Measurements from ENCODE around the gene MICAL3. TPM values are rescaled to one million over a fixed set of nuclear protein-coding genes. Genes with fewer than 3 reads are reported as not detected.
"Not testable (repeated sequence)": the region's sequence is repeated elsewhere in the genome, so short reads cannot be mapped to it uniquely, and the experiment has no call there.

The MICAL3 gene
- total RNA-seq, 1 experiment from 2014 or later: 15.2 TPM

DNA sequence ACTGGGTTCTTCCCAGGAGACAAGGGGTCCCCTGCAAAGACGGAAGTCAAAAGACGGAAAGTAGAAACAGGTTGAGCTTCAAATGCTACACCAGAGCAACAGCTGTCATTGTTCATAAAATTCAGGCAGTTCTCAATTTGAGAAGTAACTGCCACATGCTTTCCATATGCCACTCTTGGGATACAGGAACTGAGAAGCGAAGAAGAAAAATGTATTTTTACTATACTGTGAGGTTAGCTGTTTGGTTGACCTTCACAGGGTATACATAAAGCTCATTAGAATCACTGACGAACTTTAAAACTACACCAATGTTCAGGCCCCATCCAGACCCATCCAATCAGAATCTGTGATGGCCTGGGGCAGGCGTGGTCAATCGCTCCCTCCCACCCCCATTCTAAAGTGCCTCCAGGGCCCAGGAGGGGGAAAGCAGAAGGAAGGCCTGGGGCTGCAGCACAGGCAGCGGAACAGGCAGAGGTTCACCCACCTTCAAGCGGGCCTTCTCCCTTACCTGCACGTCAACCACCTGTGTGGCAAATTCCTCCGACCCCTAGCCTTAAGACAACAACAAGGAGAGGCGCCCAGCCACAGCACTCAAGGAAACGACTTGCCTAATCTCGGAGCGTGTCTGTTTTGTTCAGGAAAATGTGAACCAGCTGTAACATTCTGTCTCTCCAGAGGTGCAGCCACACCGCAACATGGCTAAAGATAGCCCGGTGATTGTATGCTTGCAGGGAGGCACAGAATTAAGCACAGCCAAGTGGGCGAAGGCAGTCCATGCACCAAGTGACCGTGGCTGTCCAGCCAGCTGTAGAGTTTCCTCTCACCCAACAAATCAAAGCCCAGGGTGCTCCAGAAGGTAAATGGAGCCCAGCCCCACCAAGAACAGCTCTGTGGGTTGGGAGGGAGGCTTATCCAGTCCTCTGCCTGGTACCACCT, 82.6 kb downstream of the MICAL3 start:
- DNase-seq (ENCODE audit: extremely low read depth, low read depth): no peak

DNA sequence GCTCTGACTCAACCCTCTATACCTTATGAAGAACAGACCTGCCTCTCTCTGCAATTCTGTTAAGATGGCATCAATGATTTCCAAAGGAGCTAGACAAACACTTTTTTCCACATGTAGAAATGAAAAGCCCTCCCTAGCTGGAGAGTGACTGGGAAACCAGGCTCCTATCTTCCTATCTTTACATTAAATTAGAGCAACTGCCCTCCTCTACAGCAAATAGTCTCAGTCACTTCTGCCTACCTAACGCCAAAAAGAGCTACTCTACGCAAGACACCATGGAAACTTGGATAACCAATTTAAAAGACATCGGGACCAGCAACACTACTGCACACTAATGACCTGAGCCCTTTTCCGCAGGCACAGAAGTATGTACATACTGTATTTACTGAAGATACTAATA, 84.8 kb downstream of the MICAL3 start:
- no peak for DNase-seq (ENCODE audit: extremely low read depth, low read depth)

DNA sequence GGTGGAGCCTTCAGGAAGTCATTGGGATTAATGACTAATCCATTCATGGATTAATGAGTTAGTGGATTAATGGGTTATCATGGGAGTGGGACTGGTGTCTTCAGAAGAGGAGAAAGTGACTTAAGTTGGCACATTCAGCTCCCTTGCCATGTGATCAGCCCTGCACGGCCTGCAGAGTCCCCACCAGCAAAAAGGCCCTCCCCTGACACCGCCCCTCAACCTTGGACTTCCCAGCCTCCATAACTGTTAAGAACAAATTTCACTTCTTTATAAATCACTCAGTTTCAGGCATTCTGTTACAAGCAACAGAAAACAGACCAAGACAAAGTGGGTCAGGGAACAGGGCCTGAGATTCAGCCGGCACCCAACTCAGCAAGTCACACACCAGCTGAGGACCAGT, 85.3 kb downstream of the MICAL3 start:
- no peak for DNase-seq (ENCODE audit: extremely low read depth, low read depth)

DNA sequence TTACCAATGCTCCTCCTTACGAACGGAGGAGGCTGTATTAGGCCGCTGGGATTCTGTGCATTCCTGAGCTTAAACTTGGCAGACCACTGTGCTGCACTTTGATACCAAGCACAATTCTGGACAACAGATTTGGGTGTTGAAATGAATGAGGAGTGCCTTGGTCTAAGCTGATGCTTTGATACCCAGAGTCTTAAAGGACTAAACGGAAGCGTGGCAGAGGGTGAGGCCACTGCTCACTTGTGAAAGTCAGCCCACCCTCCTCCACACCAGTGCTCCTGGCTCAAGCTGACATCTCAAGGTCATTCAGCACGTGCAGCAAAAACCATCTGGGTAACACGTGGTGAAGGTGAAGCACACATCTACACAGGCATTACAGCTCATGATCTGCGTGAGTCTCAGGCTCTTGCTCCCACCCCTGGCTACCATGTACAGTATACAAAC, 85.9 kb downstream of the MICAL3 start:
- no peak for DNase-seq (ENCODE audit: extremely low read depth, low read depth)

DNA sequence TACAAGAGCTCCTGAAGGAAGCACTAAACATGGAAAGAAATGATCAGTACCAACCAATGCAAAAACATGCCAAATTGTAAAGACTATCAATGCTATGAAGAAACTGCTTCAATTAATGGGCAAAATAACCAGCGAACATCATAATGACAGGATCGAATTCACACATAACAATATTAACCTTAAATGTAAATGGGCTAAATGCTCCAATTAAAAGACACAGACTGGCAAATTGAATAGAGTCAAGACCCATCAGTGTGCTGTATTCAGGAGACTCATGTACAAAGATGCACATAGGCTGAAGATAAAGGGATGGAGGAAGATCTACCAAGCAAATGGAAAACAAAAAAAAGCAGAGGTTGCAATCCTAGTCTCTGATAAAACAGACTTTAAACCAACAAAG, 91.9 kb downstream of the MICAL3 start:
- not testable (repeated sequence) for DNase-seq (ENCODE audit: extremely low read depth, low read depth)

- no peak for DNase-seq (ENCODE audit: extremely low read depth, low read depth)
These were observed 92.9 kb downstream of the MICAL3 start for GRCh38 chr22:17931400-17931825.

DNA sequence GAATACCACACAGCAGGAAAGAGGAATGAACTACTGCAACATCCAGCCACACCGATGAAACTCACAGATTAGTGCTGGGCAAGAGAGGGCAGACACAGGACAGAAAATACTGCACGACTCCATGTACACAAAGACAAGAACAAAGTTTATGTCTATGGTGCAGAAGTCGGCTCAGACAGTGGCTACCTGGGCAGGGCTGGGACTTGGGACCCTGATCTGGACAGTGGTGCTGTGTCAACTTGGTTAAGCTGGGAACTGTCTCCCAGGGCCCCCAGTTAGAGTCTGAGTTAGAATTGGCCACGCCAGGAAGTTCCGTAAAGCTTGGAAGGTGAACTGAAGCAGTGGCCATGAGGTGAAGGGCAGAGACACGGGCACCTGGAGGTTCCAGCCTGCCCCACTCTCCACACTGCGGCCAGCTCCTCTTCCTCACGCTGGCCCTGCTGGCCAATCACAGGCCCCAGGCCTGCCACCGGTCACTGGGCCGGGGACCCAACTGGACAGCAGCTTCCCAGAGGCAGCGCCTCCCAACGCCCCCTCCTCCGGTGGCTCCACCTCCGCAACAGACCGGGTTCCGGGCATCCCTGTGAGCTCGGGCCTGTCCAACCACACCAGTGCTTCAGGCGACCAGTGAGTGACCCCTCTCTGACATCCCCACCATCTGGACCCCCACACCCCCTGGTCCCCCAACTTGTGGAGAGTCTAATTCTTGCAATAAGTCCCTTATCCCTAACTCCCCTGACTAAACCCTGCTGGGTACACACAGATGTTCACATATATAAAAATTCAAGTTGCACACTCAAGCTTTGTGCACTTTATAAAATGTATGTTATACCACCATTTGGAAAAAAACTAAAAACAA, 93.7 kb downstream of the MICAL3 start:
- DNase-seq (ENCODE audit: extremely low read depth, low read depth): no peak

GRCh38 chr22:17929909-17930308, 94.5 kb downstream of the MICAL3 start:
- DNase-seq (ENCODE audit: extremely low read depth, low read depth): no peak

- no peak for DNase-seq (ENCODE audit: extremely low read depth, low read depth)
These were observed 96.0 kb downstream of the MICAL3 start for GRCh38 chr22:17928391-17928790.

- DNase-seq (ENCODE audit: extremely low read depth, low read depth): no peak
These were observed 97.3 kb downstream of the MICAL3 start for GRCh38 chr22:17927062-17927461.

GRCh38 chr22:17926516-17926915, 97.8 kb downstream of the MICAL3 start:
- no peak for DNase-seq (ENCODE audit: extremely low read depth, low read depth)

GRCh38 chr22:17925431-17925841, 98.9 kb downstream of the MICAL3 start:
- no peak for DNase-seq (ENCODE audit: extremely low read depth, low read depth)

- DNase-seq (ENCODE audit: extremely low read depth, low read depth): no peak
These were observed 99.5 kb downstream of the MICAL3 start for GRCh38 chr22:17924735-17925364.

- DNase-seq (ENCODE audit: extremely low read depth, low read depth): no peak
These were observed 100.3 kb downstream of the MICAL3 start for GRCh38 chr22:17924076-17924475.

GRCh38 chr22:17922925-17923903, 101.1 kb downstream of the MICAL3 start:
- DNase-seq (ENCODE audit: extremely low read depth, low read depth): no peak

GRCh38 chr22:17921871-17922821, 102.2 kb downstream of the MICAL3 start:
- no peak for DNase-seq (ENCODE audit: extremely low read depth, low read depth)

- DNase-seq (ENCODE audit: extremely low read depth, low read depth): no peak
These were observed 103.2 kb downstream of the MICAL3 start for GRCh38 chr22:17920992-17921650.

GRCh38 chr22:17920145-17920605, 104.2 kb downstream of the MICAL3 start:
- DNase-seq (ENCODE audit: extremely low read depth, low read depth): no peak
